GM19455 (cell line): ENCODE results near the gene RNF213.

Source experiments
- ATAC-seq: cut with Tn5 transposase; IDR thresholded peaks from one replicate; pipeline ENCODE4 v1.9.1; 2021; ENCODE audit not compliant: unreplicated experiment

RNF213 gene

GRCh38 chr17:80364091-80364691 is 103.5 kb downstream of the RNF213 start:
- no peak for ATAC-seq

- no peak for ATAC-seq
Observed at GRCh38 chr17:80365001-80365965, 104.6 kb downstream of the RNF213 start.

- no peak for ATAC-seq
Observed at GRCh38 chr17:80365983-80366382, 105.3 kb downstream of the RNF213 start.

- no peak for ATAC-seq
Observed at GRCh38 chr17:80367503-80367902, 106.9 kb downstream of the RNF213 start.

GRCh38 chr17:80371196-80371595 is 110.5 kb downstream of the RNF213 start:
- ATAC-seq: no peak

DNA sequence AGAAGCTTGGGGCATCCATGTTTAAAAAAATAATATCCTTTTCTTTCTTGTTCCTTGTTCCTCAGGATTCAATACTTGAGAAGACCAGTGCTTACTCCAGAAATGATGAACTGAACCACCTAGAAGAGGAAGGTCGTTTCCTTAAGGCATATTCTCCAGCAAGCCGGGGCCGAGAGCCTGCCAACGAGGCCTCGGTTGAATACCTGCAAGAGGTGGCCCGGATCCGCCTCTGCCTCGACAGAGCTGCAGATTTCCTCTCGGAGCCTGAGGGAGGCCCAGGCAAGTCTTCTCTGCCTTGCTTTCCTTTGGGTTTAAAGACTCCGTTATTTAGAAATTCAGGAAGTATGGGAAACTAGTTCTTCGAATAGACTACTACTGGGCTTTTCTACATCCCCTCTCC is 111.8 kb downstream of the RNF213 start:
- ATAC-seq: no peak

DNA sequence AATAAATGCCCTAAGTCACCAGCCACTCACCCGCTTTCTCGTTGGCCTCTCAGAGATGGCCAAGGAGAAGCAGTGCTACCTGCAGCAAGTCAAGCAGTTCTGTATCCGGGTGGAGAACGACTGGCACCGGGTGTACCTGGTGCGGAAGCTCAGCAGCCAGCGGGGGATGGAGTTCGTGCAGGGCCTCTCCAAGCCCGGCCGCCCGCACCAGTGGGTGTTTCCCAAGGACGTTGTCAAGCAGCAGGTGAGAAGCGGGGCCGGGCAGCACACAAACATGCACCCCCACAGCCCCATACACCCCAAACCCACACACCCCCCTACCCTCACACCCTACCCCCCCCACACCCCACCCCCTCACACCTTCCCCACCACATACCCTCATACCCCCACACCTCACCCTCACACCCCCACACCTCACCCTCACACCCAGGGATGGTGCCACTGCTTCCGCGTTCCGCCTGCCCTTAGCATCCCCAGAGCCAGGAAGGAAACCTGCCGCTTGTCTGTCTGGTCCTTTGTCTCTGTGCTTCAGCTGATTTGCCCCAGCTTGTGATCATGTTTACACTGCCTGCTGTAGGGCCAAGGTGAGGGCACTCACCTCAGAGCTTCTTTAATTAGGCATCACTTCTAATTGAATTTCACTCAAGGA is 112.4 kb downstream of the RNF213 start:
- ATAC-seq: no peak

DNA sequence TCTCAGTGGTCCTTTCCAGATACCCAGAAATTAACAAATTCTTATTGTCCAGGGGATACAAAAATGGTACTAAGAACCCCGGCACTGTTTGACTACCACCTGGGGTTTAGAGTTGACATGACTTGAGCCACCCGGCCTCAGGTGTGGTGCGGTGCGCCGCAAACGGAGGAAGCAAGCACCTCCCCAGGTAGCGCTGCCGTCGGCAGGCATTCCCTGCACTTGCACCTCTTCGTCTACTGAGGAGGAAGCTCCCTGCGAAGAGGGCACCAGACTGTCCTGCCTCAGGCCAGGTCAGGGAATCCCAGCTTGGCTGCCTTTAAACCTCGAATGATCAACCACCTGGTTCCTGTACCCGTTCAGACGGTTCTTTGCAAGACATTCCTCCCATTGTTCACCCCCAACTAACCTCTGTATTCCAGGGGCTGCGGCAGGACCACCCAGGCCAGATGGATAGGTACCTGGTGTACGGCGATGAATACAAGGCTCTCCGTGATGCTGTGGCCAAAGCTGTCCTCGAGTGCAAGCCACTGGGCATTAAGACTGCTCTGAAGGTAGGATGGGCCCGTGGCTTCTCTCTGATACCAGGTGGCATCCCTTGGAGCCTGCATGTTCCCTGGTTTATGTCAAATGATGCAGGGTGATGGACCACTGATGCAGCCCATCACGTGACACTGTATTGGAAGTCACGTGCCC is 113.5 kb downstream of the RNF213 start:
- no peak for ATAC-seq

- no peak for ATAC-seq
Observed at GRCh38 chr17:80374732-80375585, 114.3 kb downstream of the RNF213 start.

- ATAC-seq: no peak
Observed at GRCh38 chr17:80376531-80376930, 115.9 kb downstream of the RNF213 start.

- ATAC-seq: no peak
Observed at GRCh38 chr17:80377798-80378197, 117.1 kb downstream of the RNF213 start.

DNA sequence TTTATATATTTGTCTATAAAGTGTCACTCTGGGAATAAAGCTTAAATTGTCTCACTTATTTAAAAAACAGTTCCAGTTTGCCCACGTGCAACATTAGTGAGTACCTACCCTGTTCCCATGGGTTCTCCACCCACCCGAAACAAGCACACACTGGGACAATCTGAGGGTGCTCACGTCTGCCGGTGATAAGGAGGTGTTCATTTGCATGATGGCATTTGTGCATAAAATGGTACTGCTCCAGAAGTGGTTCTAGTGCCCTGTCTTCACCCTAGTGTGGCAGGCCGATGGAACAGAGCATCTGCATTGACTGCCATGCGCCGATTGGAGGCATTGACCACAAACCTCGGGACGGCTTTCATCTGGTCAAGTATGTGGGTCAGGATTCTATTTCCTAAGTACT is 118.7 kb downstream of the RNF213 start:
- ATAC-seq: no peak

GRCh38 chr17:80380068-80380467 is 119.4 kb downstream of the RNF213 start:
- ATAC-seq: no peak

DNA sequence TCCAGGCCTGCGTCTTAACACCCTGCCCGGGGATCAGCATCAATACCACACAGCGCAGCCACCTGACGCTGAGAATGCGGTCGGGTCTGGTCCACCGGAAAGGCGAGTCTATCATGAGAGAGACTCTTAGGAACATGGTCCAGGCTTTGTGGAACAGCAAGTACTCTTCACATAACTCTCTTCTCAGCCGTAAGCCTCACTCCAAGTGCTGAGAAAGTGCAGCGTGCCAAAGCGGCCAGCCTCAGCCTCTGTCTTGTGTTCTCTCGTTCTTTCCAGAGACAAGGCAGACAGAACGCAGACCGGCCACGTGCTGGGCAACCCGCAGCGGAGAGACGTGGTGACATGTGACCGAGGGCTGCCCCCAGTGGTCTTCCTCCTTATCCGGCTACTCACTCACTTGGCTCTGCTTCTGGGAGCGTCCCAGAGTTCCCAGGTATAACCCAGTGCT is 119.9 kb downstream of the RNF213 start:
- no peak for ATAC-seq

DNA sequence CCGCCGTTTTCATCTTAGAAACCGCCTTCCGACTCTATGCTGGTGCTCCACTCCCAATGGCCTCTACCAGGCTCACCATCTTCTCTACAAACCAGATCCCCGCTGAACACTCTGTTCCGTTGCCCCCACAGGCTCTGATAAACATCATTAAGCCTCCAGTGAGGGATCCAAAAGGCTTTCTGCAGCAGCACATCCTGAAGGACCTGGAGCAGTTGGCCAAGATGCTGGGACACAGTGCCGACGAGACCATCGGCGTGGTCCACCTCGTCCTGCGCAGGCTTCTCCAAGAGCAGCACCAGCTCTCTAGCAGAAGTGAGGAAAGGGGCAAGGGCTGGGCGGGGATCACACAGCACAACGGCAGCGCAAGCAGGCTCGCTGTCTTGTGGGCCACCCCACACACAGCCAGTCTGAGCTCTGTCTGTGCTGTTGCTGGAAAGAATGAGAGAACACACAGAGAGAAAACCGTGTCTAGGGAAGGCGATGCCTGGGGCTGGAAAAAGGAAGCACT is 120.8 kb downstream of the RNF213 start:
- ATAC-seq: no peak

- no peak for ATAC-seq
Observed at GRCh38 chr17:80382446-80382845, 121.8 kb downstream of the RNF213 start.

- ATAC-seq: no peak
Observed at GRCh38 chr17:80382956-80383355, 122.3 kb downstream of the RNF213 start.

GRCh38 chr17:80384078-80384960 is 123.7 kb downstream of the RNF213 start:
- ATAC-seq: no peak

- ATAC-seq: no peak
Observed at GRCh38 chr17:80385046-80385445, 124.4 kb downstream of the RNF213 start.
